ENCODE data around the gene MTERF2.
A peak's percentile ranks its signal among the peaks of the same experiment; 100 is the strongest.
"Not testable (repeated sequence)": the region's sequence is repeated elsewhere in the genome, so short reads cannot be mapped to it uniquely, and the experiment has no call there.

Gene MTERF2, protein sequence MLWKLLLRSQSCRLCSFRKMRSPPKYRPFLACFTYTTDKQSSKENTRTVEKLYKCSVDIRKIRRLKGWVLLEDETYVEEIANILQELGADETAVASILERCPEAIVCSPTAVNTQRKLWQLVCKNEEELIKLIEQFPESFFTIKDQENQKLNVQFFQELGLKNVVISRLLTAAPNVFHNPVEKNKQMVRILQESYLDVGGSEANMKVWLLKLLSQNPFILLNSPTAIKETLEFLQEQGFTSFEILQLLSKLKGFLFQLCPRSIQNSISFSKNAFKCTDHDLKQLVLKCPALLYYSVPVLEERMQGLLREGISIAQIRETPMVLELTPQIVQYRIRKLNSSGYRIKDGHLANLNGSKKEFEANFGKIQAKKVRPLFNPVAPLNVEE

DNA sequence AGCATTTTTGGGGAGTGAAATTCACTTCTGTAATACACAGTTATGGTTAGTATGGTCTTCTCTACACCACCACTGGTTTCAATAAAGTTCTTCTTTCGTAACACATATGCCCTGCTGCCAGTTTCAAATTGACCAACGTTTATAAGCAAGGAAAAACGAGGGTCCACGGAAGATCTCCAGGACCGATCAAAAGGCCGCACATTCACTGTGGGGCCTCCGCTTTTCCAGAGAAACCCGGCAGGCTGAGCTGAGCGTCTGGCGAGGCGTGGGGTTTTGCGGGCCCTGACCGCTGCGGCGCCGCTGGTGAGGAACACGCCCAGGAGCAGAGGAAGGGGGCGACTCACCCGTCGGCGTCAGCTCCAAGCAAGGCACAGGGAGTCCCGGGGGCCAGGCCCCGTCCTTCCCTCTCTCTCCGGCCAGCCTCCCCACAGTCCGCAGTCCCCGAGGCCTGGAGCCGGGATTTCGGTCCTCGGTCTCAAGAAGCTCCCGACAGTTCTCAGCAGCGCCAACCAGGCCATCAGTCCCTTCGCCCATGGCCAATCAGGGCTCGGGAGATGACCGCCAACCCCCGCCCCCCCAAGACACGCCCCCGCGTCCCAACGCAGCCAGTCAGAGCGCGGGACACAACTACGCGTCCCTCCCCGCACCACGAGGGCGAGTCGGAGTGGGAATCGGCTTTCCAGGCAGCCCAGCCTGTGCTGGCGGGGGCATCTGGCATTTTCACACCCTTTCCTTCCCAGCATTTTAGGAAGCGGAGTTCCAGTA lies at the start of gene MTERF2:
Gene MTERF2 (minus strand): TSS at position 522 of the 765 bp plus-strand sequence. CDS start 8,432 bp downstream, outside the sequence.
- peak; percentile 96 for DNase-seq (ENCODE audit: low spot score)

DNA sequence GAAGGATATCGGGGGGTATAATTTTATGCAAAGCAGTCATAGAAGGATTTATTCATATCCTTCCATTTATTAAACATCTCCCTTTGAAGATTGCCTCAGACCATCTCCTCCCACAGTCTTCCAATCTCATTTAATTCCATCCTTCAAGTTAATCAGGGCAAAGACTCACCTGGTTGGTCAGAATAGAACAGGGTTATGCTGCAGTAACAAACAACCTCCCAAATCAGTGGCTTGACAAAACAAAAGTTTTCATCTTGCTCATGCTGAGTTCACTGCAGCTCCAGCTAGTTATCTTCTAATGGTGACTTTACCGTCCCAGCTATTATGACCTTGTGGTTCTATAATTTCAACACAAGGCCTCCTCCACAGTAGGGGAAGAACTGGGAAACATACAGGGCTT lies 48.8 kb upstream of the MTERF2 start:
- DNase-seq (ENCODE audit: low spot score), result no peak

DNA sequence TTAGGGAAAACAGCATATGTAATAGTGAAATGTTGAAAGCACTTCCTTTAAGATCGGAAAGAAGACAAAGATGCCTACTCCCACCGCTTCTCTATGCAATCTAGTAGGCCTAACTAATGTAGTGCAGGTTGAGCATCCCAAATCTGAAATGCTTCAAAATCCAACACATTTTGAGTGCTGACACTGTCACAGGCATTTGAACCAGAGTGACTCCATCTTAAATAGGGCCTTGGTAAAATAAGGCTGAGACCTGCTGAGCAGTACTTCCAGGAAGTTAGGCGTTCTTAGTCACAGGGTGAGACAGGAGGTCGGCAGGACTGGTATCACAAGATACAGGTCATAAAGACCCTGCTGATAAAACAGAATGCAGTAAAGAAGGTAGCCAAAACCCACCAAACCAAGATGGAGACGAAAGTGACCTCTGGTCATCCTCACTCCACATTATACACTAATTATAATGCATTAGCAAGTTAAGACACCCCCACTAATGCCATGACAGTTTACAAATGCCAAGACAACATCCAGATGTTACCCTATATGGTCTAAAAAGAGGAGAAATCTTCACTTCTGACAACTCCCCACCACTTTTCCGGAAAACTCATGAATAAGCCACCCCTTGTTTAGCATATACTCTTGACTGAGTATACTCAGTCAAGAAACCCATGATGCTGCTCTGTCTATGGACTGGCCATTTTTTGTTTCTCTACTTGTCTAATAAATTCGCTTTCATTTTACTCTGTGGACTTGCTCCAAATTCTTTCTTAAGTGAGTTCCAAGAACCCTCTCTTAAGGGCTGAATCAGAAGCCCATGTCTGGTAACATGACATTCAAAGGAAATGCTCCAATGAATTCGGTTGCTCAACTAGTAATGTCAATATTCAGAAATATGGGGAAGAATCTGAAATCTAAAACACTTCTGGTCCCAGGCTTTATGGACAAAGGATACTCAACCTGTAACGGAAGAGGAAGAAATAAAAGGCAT lies 47.1 kb upstream of the MTERF2 start:
- DNase-seq (ENCODE audit: low spot score), result no peak

DNA sequence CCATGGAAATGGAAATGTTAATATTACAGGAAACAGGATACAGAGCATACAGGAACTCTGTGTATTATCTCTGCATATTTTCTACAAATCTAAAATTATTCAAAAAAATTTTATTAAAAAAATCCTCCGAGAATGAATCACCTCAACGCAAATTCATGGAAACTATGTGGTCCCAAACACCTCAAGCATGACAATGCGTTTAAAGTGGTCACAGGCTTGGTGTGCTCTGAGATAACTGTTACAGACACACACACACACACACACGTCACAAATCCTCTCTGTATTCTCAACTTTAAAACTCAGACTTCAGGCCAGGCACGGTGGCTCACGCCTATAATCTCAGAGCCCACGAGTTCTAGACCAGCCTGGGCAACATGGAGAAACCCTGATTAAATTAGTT lies 45.3 kb upstream of the MTERF2 start:
- no peak for DNase-seq (ENCODE audit: low spot score)

DNA sequence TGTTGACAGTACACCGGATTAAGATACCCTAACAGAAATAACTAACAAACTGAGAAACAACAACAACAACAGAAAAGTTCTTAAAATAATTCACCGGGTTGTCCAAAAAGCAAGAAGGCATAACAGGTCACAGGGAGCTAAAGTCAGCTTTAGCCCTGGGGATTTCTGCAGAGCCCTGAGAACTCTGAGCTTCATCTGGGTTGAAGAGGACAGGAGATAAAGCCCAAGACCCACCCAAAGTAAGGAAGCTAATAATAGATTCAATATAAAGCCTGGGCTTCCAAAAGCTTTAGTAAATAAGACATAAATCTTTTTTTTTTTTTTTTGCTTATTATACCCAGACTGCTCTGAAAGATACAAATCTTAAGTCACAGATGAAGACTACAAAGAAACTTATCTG lies 44.1 kb upstream of the MTERF2 start:
- DNase-seq (ENCODE audit: low spot score), result no peak

DNA sequence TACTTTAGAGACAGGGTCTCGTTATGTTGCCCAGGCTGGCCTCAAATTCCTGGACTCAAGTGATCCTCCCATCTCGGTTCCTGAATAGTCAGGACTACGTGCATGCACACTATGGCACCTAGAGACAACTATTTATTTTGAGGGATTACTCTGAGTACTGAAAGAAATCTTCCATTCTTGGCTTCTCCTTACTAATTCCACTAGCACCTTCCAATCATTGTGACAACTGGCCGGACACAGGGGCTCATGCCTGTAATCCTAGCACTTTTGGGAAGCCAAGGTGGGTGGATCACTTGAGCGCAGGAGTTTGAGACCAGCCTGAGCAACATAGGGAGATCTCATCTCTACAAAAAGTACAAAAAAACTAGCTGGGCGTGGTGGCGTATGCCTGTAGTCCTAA lies 42.1 kb upstream of the MTERF2 start:
- no peak for DNase-seq (ENCODE audit: low spot score)

DNA sequence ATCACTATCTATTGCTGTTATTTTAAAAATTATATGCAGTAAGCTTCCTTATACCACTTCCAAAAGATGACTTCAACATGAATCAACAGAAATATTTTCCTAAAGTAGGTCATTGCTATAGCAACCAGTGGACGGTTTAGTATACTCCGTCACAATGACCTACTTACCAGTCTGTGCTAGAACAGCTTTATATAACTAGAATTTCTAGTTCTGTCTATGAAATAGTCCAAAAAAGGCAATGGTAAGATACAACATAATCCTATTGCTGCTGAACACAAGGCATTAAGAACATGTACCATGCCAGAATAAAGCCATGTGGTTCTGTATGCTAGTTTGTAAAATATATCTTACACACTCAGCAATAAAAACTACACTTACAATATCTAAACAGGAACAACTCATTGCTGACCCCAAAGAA lies 40.7 kb upstream of the MTERF2 start:
- DNase-seq (ENCODE audit: low spot score), result peak; percentile 66

DNA sequence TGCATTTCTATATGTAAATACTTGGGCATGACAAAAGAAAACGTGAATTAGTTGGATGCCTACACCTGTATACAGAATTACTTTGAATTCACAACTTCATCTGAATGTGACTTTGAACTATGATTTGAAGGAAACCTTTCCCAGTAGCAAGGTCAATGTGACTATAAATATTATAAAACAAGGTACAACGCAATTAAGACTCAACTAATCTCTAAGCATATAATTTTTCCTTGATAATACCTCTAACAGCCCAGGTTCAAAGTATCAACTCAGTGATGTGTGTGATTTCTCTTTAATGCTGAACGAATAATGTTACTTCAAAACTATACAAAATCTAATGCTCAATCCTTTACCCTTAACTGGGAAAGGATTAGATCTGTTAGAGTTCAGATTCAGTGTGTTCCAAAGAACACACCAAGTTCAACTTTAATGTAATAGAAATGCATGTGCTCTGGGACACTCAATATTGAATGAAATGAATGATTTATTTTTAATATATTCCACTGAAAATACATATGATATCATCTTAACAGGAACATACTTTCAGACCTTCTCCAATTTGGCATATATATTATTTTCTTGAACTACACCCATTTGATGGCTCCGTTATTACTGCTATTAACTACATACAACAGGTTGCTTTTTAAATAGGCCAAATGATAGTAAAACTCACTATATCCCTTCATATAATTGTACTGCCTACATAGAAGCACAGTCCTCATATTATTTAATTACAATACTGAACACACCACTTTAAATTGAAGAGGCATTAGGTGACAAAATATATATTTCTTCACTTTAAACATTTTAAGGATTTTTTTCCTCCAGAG lies 40.1 kb upstream of the MTERF2 start:
- DNase-seq (ENCODE audit: low spot score), result no peak

DNA sequence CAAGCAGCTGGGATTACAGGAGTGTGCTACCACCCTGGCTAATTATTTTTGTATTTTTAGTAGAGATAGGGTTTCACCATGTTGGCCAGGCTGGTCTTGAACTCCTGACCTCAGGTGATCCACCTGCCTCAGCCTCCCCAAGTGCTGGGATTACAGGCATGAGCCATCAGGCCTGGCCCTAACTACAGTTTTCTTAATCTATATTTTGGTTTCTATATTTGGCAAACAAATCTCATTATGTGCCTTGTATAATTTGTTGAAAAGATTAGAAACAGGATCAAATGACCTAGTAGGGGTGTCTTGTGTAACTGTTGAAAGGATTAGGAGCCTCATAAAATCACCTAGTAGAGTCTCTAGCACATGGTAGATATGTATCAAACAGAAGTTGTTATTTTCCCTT lies 39.4 kb upstream of the MTERF2 start:
- not testable (repeated sequence) for DNase-seq (ENCODE audit: low spot score)

DNA sequence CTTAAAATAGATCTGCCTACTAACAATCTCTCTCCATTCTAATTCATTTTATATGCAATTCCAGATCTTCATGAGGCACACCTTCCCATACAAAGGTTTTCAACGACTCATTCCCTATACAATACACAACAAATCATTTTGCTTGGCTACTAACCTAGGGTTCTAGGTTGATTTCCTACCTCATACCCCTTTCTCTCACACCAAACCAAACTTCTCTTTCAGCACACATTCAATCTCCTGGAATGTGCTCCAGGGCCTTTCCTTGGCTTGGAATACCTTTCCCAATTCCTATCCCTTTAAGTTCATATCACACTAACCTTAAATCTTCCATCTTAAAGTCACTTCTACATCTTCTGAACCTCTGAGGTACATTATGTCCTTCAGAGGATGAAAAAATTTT lies 38.7 kb upstream of the MTERF2 start:
- no peak for DNase-seq (ENCODE audit: low spot score)

DNA sequence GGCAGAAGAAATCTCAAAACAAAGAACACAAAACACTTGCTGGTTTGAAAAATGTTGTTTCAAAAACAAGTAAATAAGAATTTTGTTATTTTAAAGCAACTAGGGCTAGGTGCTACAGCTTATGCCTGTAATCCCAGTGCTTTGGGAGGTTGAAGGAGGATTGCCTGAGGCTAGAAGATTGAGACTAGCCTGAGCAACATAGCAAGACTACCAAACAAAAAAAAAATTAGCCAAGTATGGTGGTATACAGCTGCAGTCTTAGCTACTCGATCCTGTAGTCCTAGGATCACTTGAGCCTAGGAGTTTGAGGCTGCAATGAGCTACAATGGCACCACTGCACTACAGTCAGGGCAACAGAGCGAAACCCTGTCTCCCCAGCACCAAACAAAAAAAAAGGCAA lies 32.6 kb upstream of the MTERF2 start:
- no peak for DNase-seq (ENCODE audit: low spot score)

DNA sequence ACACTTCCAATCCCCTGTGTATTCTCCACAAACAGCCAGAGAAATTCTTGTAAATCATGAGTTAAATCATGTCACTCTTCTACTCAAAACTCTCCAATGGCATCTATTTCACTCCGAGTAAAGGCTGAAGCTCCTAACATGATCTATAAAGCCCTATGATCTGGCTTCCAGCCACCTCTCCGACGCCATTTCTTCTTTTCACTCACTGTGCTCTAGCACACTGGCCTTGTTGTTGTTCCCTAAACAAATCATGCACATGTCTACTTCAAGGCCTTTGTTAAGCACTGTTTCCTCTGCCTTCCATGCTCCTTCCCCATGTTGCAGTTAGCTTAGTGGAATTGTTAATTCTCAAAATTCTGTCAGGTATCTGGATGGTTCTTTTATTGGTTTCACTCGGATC lies 30.1 kb upstream of the MTERF2 start:
- no peak for DNase-seq (ENCODE audit: low spot score)

DNA sequence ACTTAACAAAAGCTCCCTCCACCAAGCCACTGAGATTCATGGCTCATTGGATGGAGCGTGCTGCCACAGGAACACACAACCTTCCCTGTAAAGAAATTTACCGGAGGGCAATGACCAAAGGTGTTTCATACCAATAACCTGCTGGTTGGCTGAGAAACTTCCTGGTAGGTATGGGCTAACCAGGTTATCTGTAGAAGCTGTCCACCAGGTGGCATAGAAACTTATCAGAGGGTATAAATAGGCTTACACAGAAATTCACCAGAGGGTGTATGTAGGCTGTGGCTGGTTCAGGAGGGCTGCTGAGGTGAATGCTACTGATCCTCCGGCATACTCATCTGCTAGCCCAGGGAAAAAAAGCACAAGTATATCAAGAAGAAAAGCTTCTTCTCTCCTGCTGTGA lies 27.1 kb upstream of the MTERF2 start:
- DNase-seq (ENCODE audit: low spot score), result no peak

DNA sequence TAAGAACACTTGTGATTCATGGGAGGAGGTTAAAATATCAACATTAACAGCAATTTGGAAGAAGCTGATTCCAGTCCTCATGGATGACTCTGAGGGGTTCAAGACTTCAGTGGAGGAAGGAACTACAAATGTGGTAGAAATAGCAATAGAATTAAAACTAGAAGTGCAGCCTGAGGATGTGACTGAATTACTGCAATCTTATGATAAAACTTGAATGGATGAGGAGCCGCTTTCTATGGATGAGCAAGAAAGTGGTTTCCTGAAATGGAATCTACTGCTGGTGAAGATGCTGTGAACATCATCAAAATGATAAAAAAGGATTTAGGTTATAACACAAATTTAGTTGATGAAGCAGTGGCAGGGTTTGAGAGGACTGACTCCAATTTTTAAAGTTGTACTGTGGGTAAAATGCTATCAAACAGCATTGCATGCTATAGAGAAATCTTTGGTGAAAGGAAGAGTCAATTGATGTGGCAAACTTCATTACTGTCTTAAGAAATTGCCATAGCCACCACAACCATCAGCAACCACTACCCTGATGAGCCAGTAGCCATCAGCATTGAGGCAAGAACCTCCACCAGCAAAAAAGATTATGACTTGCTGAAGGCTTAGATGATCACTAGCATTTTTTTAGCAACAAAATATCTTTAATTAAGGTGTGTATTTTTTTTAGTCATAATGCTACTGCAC lies 25.9 kb upstream of the MTERF2 start:
- DNase-seq (ENCODE audit: low spot score), result no peak

DNA sequence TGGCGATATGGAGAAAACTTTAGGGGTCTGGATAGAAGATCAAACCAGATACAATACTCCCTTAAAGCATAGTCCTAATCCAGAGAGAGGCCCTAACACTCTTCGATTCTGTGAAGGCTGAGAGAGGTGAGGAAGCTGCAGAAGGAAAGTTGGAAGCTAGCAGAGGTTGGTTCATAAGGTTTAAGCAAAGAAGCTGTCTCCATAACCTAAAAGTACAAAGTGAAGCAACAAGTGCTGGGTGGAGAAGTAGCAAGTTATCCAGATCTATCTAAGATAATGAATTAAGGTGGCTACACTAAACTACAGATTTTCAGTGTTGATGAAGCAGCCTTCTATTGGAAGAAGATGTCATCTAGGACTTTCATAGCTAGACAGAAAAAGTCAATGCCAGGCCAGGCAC lies 24.6 kb upstream of the MTERF2 start:
- no peak for DNase-seq (ENCODE audit: low spot score)

DNA sequence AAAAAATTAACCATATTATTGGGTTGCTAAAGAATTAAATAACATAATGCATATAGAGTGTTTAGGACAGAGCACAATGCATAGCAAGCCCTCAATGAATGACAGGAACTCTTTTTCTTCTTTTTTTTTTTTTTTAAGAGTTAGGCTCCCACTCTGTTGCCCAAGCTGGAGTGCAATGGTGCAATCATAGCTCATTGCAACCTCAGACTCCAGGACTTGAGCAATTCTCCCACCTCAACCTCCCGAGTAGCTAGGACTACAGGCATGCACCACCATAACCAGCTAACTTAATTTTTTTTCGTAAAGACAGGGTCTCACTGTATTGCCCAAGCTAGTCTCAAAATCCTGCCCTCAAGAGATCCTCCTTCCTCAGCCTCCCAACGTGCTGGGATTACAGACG lies 20.5 kb upstream of the MTERF2 start:
- DNase-seq (ENCODE audit: low spot score), result no peak

DNA sequence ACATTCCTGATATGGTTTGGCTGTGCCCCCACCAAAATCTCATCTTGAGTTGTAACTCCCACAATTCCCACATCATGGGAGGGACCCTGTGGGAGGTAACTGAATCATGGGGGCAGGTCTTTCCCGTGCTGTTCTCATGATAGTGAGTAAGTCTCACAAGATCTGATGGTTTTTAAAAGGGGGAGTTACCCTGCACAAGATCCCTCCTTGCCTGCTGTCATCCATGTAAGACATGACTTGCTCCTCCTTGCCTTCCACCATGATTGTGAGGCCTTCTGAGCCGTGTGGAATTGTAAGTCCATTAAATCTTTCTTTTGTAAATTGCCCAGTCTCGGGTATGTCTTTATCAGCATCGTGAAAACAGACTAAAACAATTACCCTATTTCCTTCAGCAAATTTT lies 15.7 kb upstream of the MTERF2 start:
- not testable (repeated sequence) for DNase-seq (ENCODE audit: low spot score)

DNA sequence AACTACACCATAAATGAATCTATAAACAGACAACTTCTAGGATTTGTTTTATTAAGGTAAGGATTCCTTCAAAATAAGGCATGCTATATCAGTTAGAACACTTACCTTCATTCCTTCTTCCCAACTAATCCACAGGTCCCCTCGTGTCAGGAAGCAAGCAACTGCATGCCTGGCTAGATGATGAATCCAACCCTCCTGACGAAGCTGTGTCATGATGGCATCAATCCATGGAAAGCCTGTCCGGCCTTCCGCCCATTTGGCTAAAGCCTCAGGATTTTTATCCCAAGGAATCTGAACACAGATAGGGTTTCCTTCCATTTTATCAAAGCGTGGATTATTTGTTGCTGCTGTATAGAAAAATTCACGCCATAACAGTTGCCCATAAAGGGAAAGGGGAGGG lies 12.5 kb upstream of the MTERF2 start:
- DNase-seq (ENCODE audit: low spot score), result no peak

DNA sequence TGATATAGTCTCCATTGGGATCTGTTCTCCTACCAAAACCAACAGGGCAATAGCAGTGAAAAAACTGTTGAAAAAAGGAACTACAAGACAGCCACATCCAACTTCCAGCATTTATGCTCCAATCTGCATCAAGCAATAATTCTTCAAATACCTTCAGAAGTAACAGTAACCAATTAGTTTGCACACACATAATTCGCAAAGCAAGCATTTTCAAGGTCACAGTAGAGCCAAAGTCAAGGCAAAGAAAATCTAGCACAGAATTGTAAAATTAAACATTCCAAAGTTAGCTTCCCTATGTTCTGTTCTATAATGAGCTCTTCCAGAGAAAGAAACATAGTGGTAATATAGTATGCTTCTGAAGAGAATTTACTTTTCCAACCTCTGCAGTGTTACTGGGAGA lies 11.0 kb upstream of the MTERF2 start:
- DNase-seq (ENCODE audit: low spot score), result no peak

DNA sequence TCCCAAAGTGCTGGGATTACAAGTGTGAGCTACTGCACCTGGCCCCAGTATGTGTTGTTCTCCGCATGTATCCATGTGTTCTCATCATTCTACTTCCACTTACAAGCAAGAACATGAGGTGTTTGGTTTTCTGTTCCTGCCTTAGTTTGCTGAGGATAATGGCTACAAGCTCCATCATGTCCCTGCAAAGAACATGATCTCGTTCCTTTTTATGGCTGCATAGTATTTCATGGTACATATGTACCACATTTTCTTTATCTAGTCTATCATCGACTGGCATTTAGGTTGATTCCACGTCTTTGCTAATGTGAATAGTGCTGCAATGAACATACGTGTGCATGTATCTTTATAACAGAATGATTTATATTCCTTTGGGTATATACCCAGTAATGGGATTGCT lies 9.2 kb upstream of the MTERF2 start:
- DNase-seq (ENCODE audit: low spot score), result not testable (repeated sequence)
